ENCODE data around the gene RAB36. TPM values are rescaled to one million over a fixed set of nuclear protein-coding genes. Genes with fewer than 3 reads are reported as not detected.

The RAB36 gene
- total RNA-seq, 1 experiment from 2014 or later: 4.1 TPM

- in situ Hi-C loops (cut with HindIII; ENCODE audit: low pct_unique_long_range_greater_than_20kb, low sequenced_read_pairs) (no loop called here), intact Hi-C loops (cut with micrococcal nuclease; ENCODE audit: unreplicated experiment) (no loop called here)
- ChIA-PET CTCF (no interaction called here), POLR2A (interaction anchor here (0.7 kb wide), 1 partner anchor 41 kb away, joined by 3 read pairs; no protein-coding TSS in a partner anchor)
- BruUV-seq (replicated peaks): no TSS peak
- ATAC-seq (no peak), DNase-seq (ENCODE audit: low read depth, low spot score) (no peak)
- H3K36me3 ChIP-seq (ENCODE audit: control insufficient read depth, insufficient read depth, low read length): no peaks in the 10 kb centered on the region
- no peaks in the 10 kb centered on the region for H3K4me1 ChIP-seq (ENCODE audit: control insufficient read depth, insufficient read depth, low read length)
- H3K9me3 ChIP-seq (ENCODE audit: control insufficient read depth, insufficient read depth, low read depth, low read length): no peaks in the 10 kb centered on the region
- H3K4me3 ChIP-seq (ENCODE audit: low read depth in 2 of 2, low read length in 2 of 2): no peak overlapping the region
- TF ChIP-seq CTCF (IDR thresholded peaks at IDR 0.05) (no peak), SIN3A (IDR thresholded peaks at IDR 0.05; ENCODE audit: borderline replicate concordance, insufficient read depth, low read depth, low read length) (no peak), REST (IDR thresholded peaks at IDR 0.05; ENCODE audit: insufficient read depth in 1 of 2, low read depth in 2 of 2, low read length in 1 of 2) (no peak), POLR2AphosphoS5 (IDR thresholded peaks at IDR 0.05; ENCODE audit: low read depth, low read length) (no peak)
- no peak overlapping the region for H3K27ac ChIP-seq (ENCODE audit: low read length)
- no peaks in the 10 kb centered on the region for H3K27me3 ChIP-seq (ENCODE audit: control insufficient read depth, insufficient read depth, low read length)
These were observed 8.7 kb downstream of the RAB36 start for GRCh38 chr22:23153994-23154393.

- H3K4me3 ChIP-seq (ENCODE audit: low read depth in 2 of 2, low read length in 2 of 2): no peak overlapping the region
- DNase-seq (ENCODE audit: low read depth, low spot score) (no peak), ATAC-seq (no peak)
- no peak overlapping the region for H3K27ac ChIP-seq (ENCODE audit: low read length)
- TF ChIP-seq CTCF (IDR thresholded peaks at IDR 0.05) (no peak), TCF7L2 (IDR thresholded peaks at IDR 0.05; ENCODE audit: low read depth, low read length) (no peak), REST (IDR thresholded peaks at IDR 0.05; ENCODE audit: insufficient read depth in 1 of 2, low read depth in 2 of 2, low read length in 1 of 2) (no peak), SIN3A (IDR thresholded peaks at IDR 0.05; ENCODE audit: borderline replicate concordance, insufficient read depth, low read depth, low read length) (no peak), POLR2AphosphoS5 (IDR thresholded peaks at IDR 0.05; ENCODE audit: low read depth, low read length) (no peak)
- ChIA-PET POLR2A (no interaction called here), CTCF (no interaction called here)
- intact Hi-C loops (cut with micrococcal nuclease; ENCODE audit: unreplicated experiment) (no loop called here), in situ Hi-C loops (cut with HindIII; ENCODE audit: low pct_unique_long_range_greater_than_20kb, low sequenced_read_pairs) (no loop called here)
- H3K27me3 ChIP-seq (ENCODE audit: control insufficient read depth, insufficient read depth, low read length): no peaks in the 10 kb centered on the region
- H3K4me1 ChIP-seq (ENCODE audit: control insufficient read depth, insufficient read depth, low read length): no peaks in the 10 kb centered on the region
- no peaks in the 10 kb centered on the region for H3K36me3 ChIP-seq (ENCODE audit: control insufficient read depth, insufficient read depth, low read length)
- no peaks in the 10 kb centered on the region for H3K9me3 ChIP-seq (ENCODE audit: control insufficient read depth, insufficient read depth, low read depth, low read length)
- BruUV-seq (replicated peaks): no TSS peak
These were observed 9.2 kb downstream of the RAB36 start for GRCh38 chr22:23154461-23154860.

Measured in Panc1 (cell line).